ENCODE data around the gene HLA-DRA. TPM values are rescaled to one million over a fixed set of nuclear protein-coding genes. Genes with fewer than 3 reads are reported as not detected.
"Not testable (repeated sequence)": the region's sequence is repeated elsewhere in the genome, so short reads cannot be mapped to it uniquely, and the experiment has no call there.

HLA-DRA gene
- total and polyA plus RNA-seq, 2 donors from 2014 or later = 489 to 607 TPM

GRCh38 chr6:32431142-32431541 is 8.5 kb upstream of the HLA-DRA start:
- Histone ChIP-seq H3K27me3 (ENCODE audit: control insufficient read depth, insufficient read depth, low read length) (no peaks in the 10 kb centered on the region), H3K9me3 (ENCODE audit: control insufficient read depth in 2 of 3, insufficient read depth in 1 of 3, low read length in 3 of 3) (no peaks in the 10 kb centered on the region), H3K4me3 (ENCODE audit: low read length in 3 of 3) (no peak overlapping the region), H3K9ac (ENCODE audit: low read length in 3 of 3) (no peak overlapping the region), H3K27ac (ENCODE audit: low read depth in 2 of 2, low read length in 2 of 2) (no peak overlapping the region), H3K4me1 (ENCODE audit: control insufficient read depth in 2 of 3, insufficient read depth in 2 of 3, low read depth in 1 of 3, low read length in 3 of 3) (no peaks in the 10 kb centered on the region), H3K36me3 (ENCODE audit: control insufficient read depth in 2 of 3, insufficient read depth in 3 of 3, low read length in 3 of 3) (no peaks in the 10 kb centered on the region)
- FAIRE-seq = no peak
- no peak for DNase-seq
- TF ChIP-seq CTCF (IDR thresholded peaks at IDR 0.05; ENCODE audit: borderline replicate concordance, extremely low read depth, insufficient read depth) = no peak
- intact Hi-C loops (cut with DNase I) = no loop called here

GRCh38 chr6:32432050-32432450 is 7.6 kb upstream of the HLA-DRA start:
- Histone ChIP-seq H3K27me3 (ENCODE audit: control insufficient read depth, insufficient read depth, low read length) (no peaks in the 10 kb centered on the region), H3K36me3 (ENCODE audit: control insufficient read depth in 2 of 3, insufficient read depth in 3 of 3, low read length in 3 of 3) (no peaks in the 10 kb centered on the region), H3K9me3 (ENCODE audit: control insufficient read depth in 2 of 3, insufficient read depth in 1 of 3, low read length in 3 of 3) (no peaks in the 10 kb centered on the region), H3K4me3 (ENCODE audit: low read length in 3 of 3) (no peak overlapping the region), H3K4me1 (ENCODE audit: control insufficient read depth in 2 of 3, insufficient read depth in 2 of 3, low read depth in 1 of 3, low read length in 3 of 3) (no peaks in the 10 kb centered on the region), H3K9ac (ENCODE audit: low read length in 3 of 3) (no peak overlapping the region), H3K27ac (ENCODE audit: low read depth in 2 of 2, low read length in 2 of 2) (no peak overlapping the region)
- intact Hi-C loops (cut with DNase I) = no loop called here
- TF ChIP-seq CTCF (IDR thresholded peaks at IDR 0.05; ENCODE audit: borderline replicate concordance, extremely low read depth, insufficient read depth) = peak; percentile 34
- DNase-seq (peak in 2 of 5 donors; percentile 60 to 67), FAIRE-seq (peak; percentile 98)

GRCh38 chr6:32433950-32434349 is 5.7 kb upstream of the HLA-DRA start:
- H3K9ac ChIP-seq (ENCODE audit: low read length in 3 of 3); FAIRE-seq; H3K4me3 ChIP-seq (ENCODE audit: low read length in 3 of 3); DNase-seq; H3K4me1 ChIP-seq (ENCODE audit: control insufficient read depth in 2 of 3, insufficient read depth in 2 of 3, low read depth in 1 of 3, low read length in 3 of 3); intact Hi-C loops (cut with DNase I); H3K27ac ChIP-seq (ENCODE audit: low read depth in 2 of 2, low read length in 2 of 2); H3K9me3 ChIP-seq (ENCODE audit: control insufficient read depth in 2 of 3, insufficient read depth in 1 of 3, low read length in 3 of 3); H3K27me3 ChIP-seq (ENCODE audit: control insufficient read depth, insufficient read depth, low read length); H3K36me3 ChIP-seq (ENCODE audit: control insufficient read depth in 2 of 3, insufficient read depth in 3 of 3, low read length in 3 of 3): not testable (repeated sequence)

- no peak for TF ChIP-seq CTCF (IDR thresholded peaks at IDR 0.05; ENCODE audit: borderline replicate concordance, extremely low read depth, insufficient read depth)
- peak in 3 of 5 donors; percentile 20 to 69 (median 60) for DNase-seq
- Histone ChIP-seq H3K27ac (ENCODE audit: low read depth in 2 of 2, low read length in 2 of 2) (no peak overlapping the region), H3K9me3 (ENCODE audit: control insufficient read depth in 2 of 3, insufficient read depth in 1 of 3, low read length in 3 of 3) (no peaks in the 10 kb centered on the region), H3K9ac (ENCODE audit: low read length in 3 of 3) (no peak overlapping the region), H3K4me3 (ENCODE audit: low read length in 3 of 3) (no peak overlapping the region), H3K36me3 (ENCODE audit: control insufficient read depth in 2 of 3, insufficient read depth in 3 of 3, low read length in 3 of 3) (no peaks in the 10 kb centered on the region), H3K27me3 (ENCODE audit: control insufficient read depth, insufficient read depth, low read length) (no peaks in the 10 kb centered on the region), H3K4me1 (ENCODE audit: control insufficient read depth in 2 of 3, insufficient read depth in 2 of 3, low read depth in 1 of 3, low read length in 3 of 3) (no peaks in the 10 kb centered on the region)
- FAIRE-seq = no peak
- intact Hi-C loops (cut with DNase I) = no loop called here
Measured at GRCh38 chr6:32436186-32436585, 3.5 kb upstream of the HLA-DRA start.
